GM23338 (cell line): ENCODE results near the gene RIC3. TPM values are rescaled to one million over a fixed set of nuclear protein-coding genes. Genes with fewer than 3 reads are reported as not detected.

Experiments used
- ATAC-seq: fragments of 200-7000 bp; cut with Tn5 transposase; 3 replicates; pipeline ENCODE4 v1.9.1; 2020
- DNase-seq: peaks from one replicate; pipeline ENCODE4 v3.0.0-alpha.2; 2015; ENCODE audit warnings: low spot score
- H2AFZ ChIP-seq: fragments of 200-600 bp; sonication (generic); 2 replicates; pipeline ENCODE4 v1.8.0; 2016; ENCODE audit warnings: antibody characterized with exemption, mild to moderate bottlenecking, moderate library complexity
- H3F3A ChIP-seq: fragments of 200-600 bp; sonication (generic); replicated peaks from 2 replicates; pipeline ENCODE4 v1.8.0; 2017; ENCODE audit warnings: antibody characterized with exemption, mixed run types, low read depth
- H3K27ac ChIP-seq: fragments of 200-600 bp; sonication (generic); 2 replicates; pipeline ENCODE4 v1.6.1; 2016; ENCODE audit warnings: low read depth
- H3K27me3 ChIP-seq: fragments of 200-600 bp; sonication (generic); 2 replicates; pipeline ENCODE4 v1.8.0; 2016; ENCODE audit warnings: mild to moderate bottlenecking, mixed run types, moderate library complexity; ENCODE audit not compliant: insufficient read depth
- H3K36me3 ChIP-seq: fragments of 200-600 bp; sonication (generic); 2 replicates; pipeline ENCODE4 v1.8.0; 2016; ENCODE audit warnings: mild to moderate bottlenecking; ENCODE audit not compliant: insufficient read depth
- H3K4me1 ChIP-seq: fragments of 200-600 bp; sonication (generic); 2 replicates; pipeline ENCODE4 v1.8.0; 2016; ENCODE audit warnings: mild to moderate bottlenecking, moderate library complexity; ENCODE audit not compliant: insufficient read depth
- H3K4me2 ChIP-seq: fragments of 200-600 bp; sonication (generic); 2 replicates; pipeline ENCODE4 v1.7.1; 2017; ENCODE audit warnings: mixed run types
- H3K4me3 ChIP-seq: fragments of 200-600 bp; sonication (generic); 2 replicates; pipeline ENCODE4 v1.6.1; 2016; ENCODE audit warnings: mixed run types
- H3K79me2 ChIP-seq: fragments of 200-600 bp; sonication (generic); replicated peaks from 2 replicates; pipeline ENCODE4 v1.8.0; 2017; ENCODE audit warnings: mild to moderate bottlenecking; ENCODE audit not compliant: insufficient read depth
- H3K9me2 ChIP-seq: fragments of 200-600 bp; sonication (generic); 2 replicates; pipeline ENCODE4 v1.8.0; 2017; ENCODE audit not compliant: insufficient read depth
- H4K20me1 ChIP-seq: fragments of 200-600 bp; sonication (generic); replicated peaks from 2 replicates; pipeline ENCODE4 v1.8.0; 2017; ENCODE audit warnings: mild to moderate bottlenecking; ENCODE audit not compliant: insufficient read depth
- H3K27ac Mint-ChIP-seq: 2 replicates; pipeline ENCODE4 v1.8.0; 2020; ENCODE audit warnings: inconsistent platforms, mild to moderate bottlenecking, moderate library complexity, mixed read lengths
- H3K27me3 Mint-ChIP-seq: 3 replicates; pipeline ENCODE4 v1.8.0; 2022; ENCODE audit warnings: low read depth, mild to moderate bottlenecking, moderate library complexity, mixed read lengths, inconsistent platforms; ENCODE audit not compliant: insufficient read depth, poor library complexity
- H3K36me3 Mint-ChIP-seq: 3 replicates; pipeline ENCODE4 v1.8.0; 2021; ENCODE audit warnings: low read depth, mild to moderate bottlenecking, inconsistent platforms, moderate library complexity, mixed read lengths
- H3K4me1 Mint-ChIP-seq: 3 replicates; pipeline ENCODE4 v1.8.0; 2020; ENCODE audit warnings: mild to moderate bottlenecking, inconsistent platforms, mixed read lengths
- H3K4me3 Mint-ChIP-seq: 3 replicates; pipeline ENCODE4 v1.8.0; 2021; ENCODE audit warnings: moderate library complexity, mild to moderate bottlenecking, inconsistent platforms, mixed read lengths
- H3K9me3 Mint-ChIP-seq: 3 replicates; pipeline ENCODE4 v1.8.0; 2020; ENCODE audit warnings: moderate library complexity, mild to moderate bottlenecking, inconsistent platforms, mixed read lengths
- CTCF ChIP-seq, 2 experiments: fragments of 200-600 bp in 1 of 2; sonication (generic) in 1 of 2; conservative IDR thresholded peaks; 2 replicates each; pipeline versions ENCODE4 v1.5.1 to v1.6.1; 2016 to 2017; ENCODE audit warnings: antibody characterized with exemption in 2 of 2, low read depth in 2 of 2, mild to moderate bottlenecking in 2 of 2, moderate library complexity in 1 of 2
- EZH2 ChIP-seq: fragments of 200-600 bp; sonication (generic); IDR thresholded peaks from one replicate; pipeline ENCODE4 v1.8.0; 2017; ENCODE audit warnings: antibody characterized with exemption, mild to moderate bottlenecking, low read depth; ENCODE audit not compliant: unreplicated experiment
- EZH2phosphoT487 ChIP-seq: fragments of 200-600 bp; sonication (generic); IDR thresholded peaks from one replicate; pipeline ENCODE4 v1.8.1; 2018; ENCODE audit warnings: antibody characterized with exemption; ENCODE audit not compliant: unreplicated experiment
- JUNB ChIP-seq: IDR thresholded peaks from one replicate; pipeline ENCODE4 v1.6.1; 2016; ENCODE audit warnings: antibody characterized with exemption; ENCODE audit not compliant: unreplicated experiment
- NANOG ChIP-seq: IDR thresholded peaks from 2 replicates; pipeline ENCODE4 v1.6.1; 2016; ENCODE audit warnings: antibody characterized with exemption, borderline replicate concordance
- POLR2AphosphoS5 ChIP-seq: IDR thresholded peaks from 2 replicates; pipeline ENCODE4 v1.6.1; 2016; ENCODE audit warnings: antibody characterized with exemption, low read depth
- STAT1 ChIP-seq: IDR thresholded peaks from one replicate; pipeline ENCODE4 v1.6.1; 2016; ENCODE audit warnings: antibody characterized with exemption; ENCODE audit not compliant: unreplicated experiment
- ZNF114 ChIP-seq: fragments of 250-450 bp; sonication (Bioruptor Pico); IDR thresholded peaks from 2 replicates; pipeline ENCODE4 v1.5.0; 2020; ENCODE audit warnings: mild to moderate bottlenecking, moderate library complexity
- ZNF331 ChIP-seq: fragments of 250-450 bp; sonication (Bioruptor Pico); IDR thresholded peaks from 2 replicates; pipeline ENCODE4 v1.5.0; 2020; ENCODE audit warnings: low read depth, mild to moderate bottlenecking, moderate library complexity
- polyA plus RNA-seq: library from polyadenylated mRNA; unstranded; fragments of >200 nt; fragmentation: Nextera tagmentation; extraction: Ambion mirVana; gene quantifications from 2 replicates; pipeline ENCODE4 v1.2.1, GENCODE V29; 2016
- total RNA-seq: library from RNA; depleted of rRNA; stranded (reverse); fragments of >200 nt; shearing (Covaris generic); gene quantifications from 2 replicates; pipeline ENCODE4 v1.2.3, GENCODE V29; 2014
- TF ChIP-seq, protein P1 (sequence below): IDR thresholded peaks from 2 replicates; pipeline ENCODE4 v1.6.1; 2016; ENCODE audit warnings: antibody characterized with exemption
- TF ChIP-seq, protein P2 (sequence below): IDR thresholded peaks from one replicate; pipeline ENCODE4 v1.6.1; 2018; ENCODE audit warnings: antibody characterized with exemption; ENCODE audit not compliant: unreplicated experiment
- TF ChIP-seq, protein P3 (sequence below): fragments of 250-450 bp; sonication (Bioruptor Pico); IDR thresholded peaks from 2 replicates; pipeline ENCODE4 v1.5.0; 2020; ENCODE audit warnings: mild to moderate bottlenecking, moderate library complexity

RIC3 gene
- total and polyA plus RNA-seq, 2 experiments from 2014 or later = 17.8 to 21.3 TPM

- TF ChIP-seq ZNF331 (CRISPR knock-in tag) (no peak), JUNB (no peak), STAT1 (no peak), ZNF114 (CRISPR knock-in tag) (no peak), NANOG (no peak), POLR2AphosphoS5 (no peak)
- TF ChIP-seq, protein P1, sequence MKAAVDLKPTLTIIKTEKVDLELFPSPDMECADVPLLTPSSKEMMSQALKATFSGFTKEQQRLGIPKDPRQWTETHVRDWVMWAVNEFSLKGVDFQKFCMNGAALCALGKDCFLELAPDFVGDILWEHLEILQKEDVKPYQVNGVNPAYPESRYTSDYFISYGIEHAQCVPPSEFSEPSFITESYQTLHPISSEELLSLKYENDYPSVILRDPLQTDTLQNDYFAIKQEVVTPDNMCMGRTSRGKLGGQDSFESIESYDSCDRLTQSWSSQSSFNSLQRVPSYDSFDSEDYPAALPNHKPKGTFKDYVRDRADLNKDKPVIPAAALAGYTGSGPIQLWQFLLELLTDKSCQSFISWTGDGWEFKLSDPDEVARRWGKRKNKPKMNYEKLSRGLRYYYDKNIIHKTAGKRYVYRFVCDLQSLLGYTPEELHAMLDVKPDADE = no peak
- TF ChIP-seq, protein P2, sequence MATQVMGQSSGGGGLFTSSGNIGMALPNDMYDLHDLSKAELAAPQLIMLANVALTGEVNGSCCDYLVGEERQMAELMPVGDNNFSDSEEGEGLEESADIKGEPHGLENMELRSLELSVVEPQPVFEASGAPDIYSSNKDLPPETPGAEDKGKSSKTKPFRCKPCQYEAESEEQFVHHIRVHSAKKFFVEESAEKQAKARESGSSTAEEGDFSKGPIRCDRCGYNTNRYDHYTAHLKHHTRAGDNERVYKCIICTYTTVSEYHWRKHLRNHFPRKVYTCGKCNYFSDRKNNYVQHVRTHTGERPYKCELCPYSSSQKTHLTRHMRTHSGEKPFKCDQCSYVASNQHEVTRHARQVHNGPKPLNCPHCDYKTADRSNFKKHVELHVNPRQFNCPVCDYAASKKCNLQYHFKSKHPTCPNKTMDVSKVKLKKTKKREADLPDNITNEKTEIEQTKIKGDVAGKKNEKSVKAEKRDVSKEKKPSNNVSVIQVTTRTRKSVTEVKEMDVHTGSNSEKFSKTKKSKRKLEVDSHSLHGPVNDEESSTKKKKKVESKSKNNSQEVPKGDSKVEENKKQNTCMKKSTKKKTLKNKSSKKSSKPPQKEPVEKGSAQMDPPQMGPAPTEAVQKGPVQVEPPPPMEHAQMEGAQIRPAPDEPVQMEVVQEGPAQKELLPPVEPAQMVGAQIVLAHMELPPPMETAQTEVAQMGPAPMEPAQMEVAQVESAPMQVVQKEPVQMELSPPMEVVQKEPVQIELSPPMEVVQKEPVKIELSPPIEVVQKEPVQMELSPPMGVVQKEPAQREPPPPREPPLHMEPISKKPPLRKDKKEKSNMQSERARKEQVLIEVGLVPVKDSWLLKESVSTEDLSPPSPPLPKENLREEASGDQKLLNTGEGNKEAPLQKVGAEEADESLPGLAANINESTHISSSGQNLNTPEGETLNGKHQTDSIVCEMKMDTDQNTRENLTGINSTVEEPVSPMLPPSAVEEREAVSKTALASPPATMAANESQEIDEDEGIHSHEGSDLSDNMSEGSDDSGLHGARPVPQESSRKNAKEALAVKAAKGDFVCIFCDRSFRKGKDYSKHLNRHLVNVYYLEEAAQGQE = no peak
Measured at GRCh38 chr11:8194956-8195355, 26.1 kb upstream of the RIC3 start (continued).

- peaks cover 5% of the 10 kb centered on the region for H3K27me3 Mint-ChIP-seq
- TF ChIP-seq, protein P3, sequence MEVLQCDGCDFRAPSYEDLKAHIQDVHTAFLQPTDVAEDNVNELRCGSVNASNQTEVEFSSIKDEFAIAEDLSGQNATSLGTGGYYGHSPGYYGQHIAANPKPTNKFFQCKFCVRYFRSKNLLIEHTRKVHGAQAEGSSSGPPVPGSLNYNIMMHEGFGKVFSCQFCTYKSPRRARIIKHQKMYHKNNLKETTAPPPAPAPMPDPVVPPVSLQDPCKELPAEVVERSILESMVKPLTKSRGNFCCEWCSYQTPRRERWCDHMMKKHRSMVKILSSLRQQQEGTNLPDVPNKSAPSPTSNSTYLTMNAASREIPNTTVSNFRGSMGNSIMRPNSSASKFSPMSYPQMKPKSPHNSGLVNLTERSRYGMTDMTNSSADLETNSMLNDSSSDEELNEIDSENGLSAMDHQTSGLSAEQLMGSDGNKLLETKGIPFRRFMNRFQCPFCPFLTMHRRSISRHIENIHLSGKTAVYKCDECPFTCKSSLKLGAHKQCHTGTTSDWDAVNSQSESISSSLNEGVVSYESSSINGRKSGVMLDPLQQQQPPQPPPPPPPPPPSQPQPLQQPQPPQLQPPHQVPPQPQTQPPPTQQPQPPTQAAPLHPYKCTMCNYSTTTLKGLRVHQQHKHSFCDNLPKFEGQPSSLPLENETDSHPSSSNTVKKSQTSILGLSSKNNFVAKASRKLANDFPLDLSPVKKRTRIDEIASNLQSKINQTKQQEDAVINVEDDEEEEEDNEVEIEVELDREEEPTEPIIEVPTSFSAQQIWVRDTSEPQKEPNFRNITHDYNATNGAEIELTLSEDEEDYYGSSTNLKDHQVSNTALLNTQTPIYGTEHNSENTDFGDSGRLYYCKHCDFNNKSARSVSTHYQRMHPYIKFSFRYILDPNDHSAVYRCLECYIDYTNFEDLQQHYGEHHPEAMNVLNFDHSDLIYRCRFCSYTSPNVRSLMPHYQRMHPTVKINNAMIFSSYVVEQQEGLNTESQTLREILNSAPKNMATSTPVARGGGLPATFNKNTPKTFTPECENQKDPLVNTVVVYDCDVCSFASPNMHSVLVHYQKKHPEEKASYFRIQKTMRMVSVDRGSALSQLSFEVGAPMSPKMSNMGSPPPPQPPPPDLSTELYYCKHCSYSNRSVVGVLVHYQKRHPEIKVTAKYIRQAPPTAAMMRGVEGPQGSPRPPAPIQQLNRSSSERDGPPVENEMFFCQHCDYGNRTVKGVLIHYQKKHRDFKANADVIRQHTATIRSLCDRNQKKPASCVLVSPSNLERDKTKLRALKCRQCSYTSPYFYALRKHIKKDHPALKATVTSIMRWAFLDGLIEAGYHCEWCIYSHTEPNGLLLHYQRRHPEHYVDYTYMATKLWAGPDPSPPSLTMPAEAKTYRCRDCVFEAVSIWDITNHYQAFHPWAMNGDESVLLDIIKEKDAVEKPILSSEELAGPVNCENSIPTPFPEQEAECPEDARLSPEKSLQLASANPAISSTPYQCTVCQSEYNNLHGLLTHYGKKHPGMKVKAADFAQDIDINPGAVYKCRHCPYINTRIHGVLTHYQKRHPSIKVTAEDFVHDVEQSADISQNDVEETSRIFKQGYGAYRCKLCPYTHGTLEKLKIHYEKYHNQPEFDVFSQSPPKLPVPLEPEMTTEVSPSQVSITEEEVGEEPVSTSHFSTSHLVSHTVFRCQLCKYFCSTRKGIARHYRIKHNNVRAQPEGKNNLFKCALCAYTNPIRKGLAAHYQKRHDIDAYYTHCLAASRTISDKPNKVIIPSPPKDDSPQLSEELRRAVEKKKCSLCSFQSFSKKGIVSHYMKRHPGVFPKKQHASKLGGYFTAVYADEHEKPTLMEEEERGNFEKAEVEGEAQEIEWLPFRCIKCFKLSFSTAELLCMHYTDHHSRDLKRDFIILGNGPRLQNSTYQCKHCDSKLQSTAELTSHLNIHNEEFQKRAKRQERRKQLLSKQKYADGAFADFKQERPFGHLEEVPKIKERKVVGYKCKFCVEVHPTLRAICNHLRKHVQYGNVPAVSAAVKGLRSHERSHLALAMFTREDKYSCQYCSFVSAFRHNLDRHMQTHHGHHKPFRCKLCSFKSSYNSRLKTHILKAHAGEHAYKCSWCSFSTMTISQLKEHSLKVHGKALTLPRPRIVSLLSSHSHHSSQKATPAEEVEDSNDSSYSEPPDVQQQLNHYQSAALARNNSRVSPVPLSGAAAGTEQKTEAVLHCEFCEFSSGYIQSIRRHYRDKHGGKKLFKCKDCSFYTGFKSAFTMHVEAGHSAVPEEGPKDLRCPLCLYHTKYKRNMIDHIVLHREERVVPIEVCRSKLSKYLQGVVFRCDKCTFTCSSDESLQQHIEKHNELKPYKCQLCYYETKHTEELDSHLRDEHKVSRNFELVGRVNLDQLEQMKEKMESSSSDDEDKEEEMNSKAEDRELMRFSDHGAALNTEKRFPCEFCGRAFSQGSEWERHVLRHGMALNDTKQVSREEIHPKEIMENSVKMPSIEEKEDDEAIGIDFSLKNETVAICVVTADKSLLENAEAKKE (CRISPR knock-in tag) = no peak
- no peak for TF ChIP-seq EZH2phosphoT487
- no peak for TF ChIP-seq CTCF (conservative IDR thresholded peaks at IDR 0.05; ENCODE audit: low read depth in 2 of 2)
- TF ChIP-seq EZH2 = no peak
- no peak for TF ChIP-seq POLR2AphosphoS5
- TF ChIP-seq JUNB = no peak
- no peak for TF ChIP-seq NANOG
Measured at GRCh38 chr11:8192896-8193209, 24.0 kb upstream of the RIC3 start.

More at GRCh38 chr11:8192896-8193209, 24.0 kb upstream of the RIC3 start:
- Histone ChIP-seq H3K4me1 (no peaks in the 10 kb centered on the region), H2AFZ (peak overlapping the region; percentile 89), H3K27me3 (no peaks in the 10 kb centered on the region), H3F3A (no peaks in the 10 kb centered on the region), H3K9me2 (no peaks in the 10 kb centered on the region), H3K36me3 (no peaks in the 10 kb centered on the region), H3K79me2 (no peaks in the 10 kb centered on the region), H3K4me2 (no peak overlapping the region), H3K27ac (no peak overlapping the region), H3K4me3 (no peak overlapping the region), H4K20me1 (no peaks in the 10 kb centered on the region)
- H3K9me3 Mint-ChIP-seq = no peaks in the 10 kb centered on the region; the same call in 2 of the 3 replicates
- H3K36me3 Mint-ChIP-seq = no peaks in the 10 kb centered on the region
- no peak for DNase-seq
- H3K4me1 Mint-ChIP-seq = no peaks in the 10 kb centered on the region
- ATAC-seq = peak; percentile 92
- H3K4me3 Mint-ChIP-seq = no peak overlapping the region
- no peak overlapping the region for H3K27ac Mint-ChIP-seq
